NCI-H2081 treated with DMSO at 0.1 percent for 48 hours (cell line): ENCODE data around the gene LTBP2.
"Not testable (repeated sequence)": the region's sequence is repeated elsewhere in the genome, so short reads cannot be mapped to it uniquely, and the experiment has no call there.

Experiments
- DNase-seq: peaks from one replicate; lab custom pipeline; 2025; lab: John Stamatoyannopoulos, UW

The LTBP2 gene

DNA sequence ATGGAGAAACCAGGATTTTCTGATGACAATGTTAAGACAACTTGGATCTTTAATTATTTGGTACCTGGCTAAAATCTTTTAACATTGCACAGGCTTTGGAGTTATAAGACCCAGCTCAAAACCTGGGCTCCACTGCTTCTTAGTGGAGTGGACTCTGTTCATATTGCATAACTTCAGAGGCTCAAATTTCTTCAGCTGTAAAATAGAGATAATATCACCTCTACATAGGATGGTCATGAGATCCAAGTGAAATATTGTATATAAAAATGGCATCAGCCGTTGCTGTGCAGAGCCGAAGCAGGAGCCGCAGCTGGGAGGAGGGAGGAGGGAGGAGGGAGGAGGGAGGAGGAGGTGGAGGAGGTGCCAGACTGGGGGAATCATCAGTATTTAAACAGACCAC, 129.5 kb downstream of the LTBP2 start:
- DNase-seq, result no peak

GRCh38 chr14:74480046-74480445, 132.0 kb downstream of the LTBP2 start:
- DNase-seq, result no peak

DNA sequence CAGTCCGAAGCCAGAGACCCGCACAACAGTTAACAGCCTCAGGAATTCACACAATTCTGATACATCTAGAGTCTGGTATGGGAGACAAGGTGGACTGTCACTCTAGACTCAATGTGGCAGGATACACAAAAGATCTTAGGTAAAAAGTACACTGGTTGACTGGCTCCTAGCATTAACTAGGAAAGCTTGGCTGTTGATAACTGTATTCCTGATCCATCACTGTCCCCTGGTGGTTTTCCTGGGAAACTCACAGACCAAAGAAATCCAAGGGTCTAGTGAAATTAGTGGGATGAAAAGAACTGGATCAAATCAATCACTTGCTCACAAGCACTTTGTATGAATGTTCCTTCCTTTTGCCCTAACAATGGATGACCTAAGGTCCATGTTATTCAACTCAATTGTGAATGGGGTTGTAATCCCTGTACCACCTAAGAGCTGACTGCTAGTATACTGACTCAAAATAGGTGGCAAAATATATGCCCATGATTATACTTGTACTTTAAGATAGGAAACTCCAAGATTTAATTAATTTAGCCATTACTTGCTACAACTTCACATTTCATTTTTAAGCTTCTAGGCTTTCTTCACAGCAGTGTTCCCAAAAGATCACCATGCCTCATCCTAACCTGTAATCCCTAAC, 132.9 kb downstream of the LTBP2 start:
- DNase-seq, result no peak

GRCh38 chr14:74476607-74477006, 135.4 kb downstream of the LTBP2 start:
- no peak for DNase-seq

- no peak for DNase-seq
Observed at GRCh38 chr14:74476107-74476506, 135.9 kb downstream of the LTBP2 start.

GRCh38 chr14:74475678-74476077, 136.4 kb downstream of the LTBP2 start:
- no peak for DNase-seq

DNA sequence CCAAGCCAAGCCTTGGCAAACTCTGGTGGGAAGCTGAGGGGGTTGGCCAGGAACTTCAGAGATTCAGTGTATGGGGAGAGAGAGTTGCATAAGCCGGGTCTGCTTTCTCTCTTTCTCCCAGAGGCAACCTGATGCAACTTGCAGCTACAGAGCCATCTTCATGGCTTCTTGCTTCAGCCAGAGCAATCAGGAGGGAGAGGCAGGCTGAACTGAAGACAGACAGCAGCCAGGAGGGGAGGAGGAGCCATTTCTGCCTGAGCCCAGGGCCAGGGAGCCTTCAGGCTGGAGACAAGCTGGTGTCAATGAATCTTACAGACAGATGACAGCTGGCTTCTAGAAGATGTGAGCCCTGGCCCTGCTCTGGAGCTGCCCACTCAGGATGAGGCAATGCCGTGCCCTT, 137.7 kb downstream of the LTBP2 start:
- DNase-seq, result no peak

GRCh38 chr14:74472601-74473000, 139.4 kb downstream of the LTBP2 start:
- DNase-seq, result no peak

- DNase-seq, result no peak
Observed at GRCh38 chr14:74469548-74470518, 142.2 kb downstream of the LTBP2 start.

- DNase-seq, result no peak
Observed at GRCh38 chr14:74468513-74468912, 143.5 kb downstream of the LTBP2 start.

- no peak for DNase-seq
Observed at GRCh38 chr14:74465335-74465734, 146.7 kb downstream of the LTBP2 start.

DNA sequence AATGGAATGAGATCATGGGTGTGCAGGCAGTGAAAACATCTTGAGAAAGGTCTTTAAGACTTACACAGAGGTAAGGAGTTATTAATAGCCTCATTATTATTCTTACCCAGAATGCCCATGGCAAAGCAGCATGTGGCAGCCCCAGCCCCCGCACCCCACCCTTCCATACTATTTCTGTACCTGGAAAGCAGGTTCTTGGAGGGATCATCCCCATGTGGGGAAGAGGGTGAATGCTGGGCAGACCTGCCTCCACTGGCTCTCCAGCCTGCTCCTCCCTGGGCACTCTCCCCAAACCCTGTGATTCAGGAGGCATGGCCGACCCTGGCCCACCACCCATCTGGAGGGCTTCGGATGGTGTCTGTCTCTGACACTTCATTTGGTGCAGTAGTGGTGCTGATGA, 147.3 kb downstream of the LTBP2 start:
- no peak for DNase-seq

- no peak for DNase-seq
Observed at GRCh38 chr14:74463697-74464096, 148.3 kb downstream of the LTBP2 start.

GRCh38 chr14:74462993-74463392, 149.0 kb downstream of the LTBP2 start:
- no peak for DNase-seq

DNA sequence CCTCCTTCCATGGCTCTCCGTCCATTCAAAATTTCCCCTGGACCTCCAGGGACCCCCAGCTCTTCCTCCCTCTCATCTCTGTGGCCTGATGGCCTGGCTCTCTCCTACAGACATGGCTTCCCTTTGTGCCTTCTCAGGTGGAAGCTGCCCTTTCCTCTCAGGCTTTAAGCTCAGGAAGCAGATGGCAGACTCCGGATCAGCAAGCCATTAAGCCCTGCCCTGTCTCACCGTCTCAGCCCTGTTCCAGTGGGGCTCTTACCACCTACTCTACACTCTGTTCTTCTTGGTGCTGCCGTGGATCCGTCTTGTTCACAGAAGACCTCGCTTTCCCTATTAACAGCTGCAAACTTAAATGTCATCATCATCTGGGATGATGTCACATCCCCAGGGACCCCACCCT, 152.1 kb downstream of the LTBP2 start:
- DNase-seq, result no peak

DNA sequence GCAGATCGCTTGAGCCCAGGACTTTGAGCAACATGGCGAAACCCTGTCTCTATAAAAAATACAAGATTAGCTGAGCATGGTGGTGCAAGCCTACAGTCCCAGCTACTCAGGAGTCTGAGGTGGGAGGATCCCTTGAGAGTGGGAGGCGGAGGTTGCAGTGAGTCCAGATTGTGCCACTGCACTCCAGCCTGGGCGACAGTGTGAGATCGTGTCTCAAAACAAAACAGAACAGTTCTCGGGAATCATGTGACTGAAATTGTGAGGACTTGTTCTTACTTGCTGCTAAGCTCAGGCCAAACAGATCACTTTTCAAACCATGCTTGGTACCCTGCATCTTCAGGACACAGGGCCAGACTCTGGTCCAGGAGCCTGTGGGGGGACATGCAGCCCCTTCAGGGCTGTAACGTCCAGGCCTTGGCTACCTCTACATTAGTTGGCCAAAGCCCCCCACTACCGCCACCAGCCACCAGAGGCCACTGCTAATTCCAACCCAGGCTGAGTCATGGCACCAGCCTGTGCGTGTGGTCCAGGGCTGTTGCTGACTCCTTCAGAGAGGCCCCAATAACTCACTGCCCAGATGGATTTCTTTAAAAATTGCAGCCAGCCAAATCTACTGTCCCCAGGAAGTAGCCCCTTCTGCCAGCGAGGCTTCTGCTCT, 152.6 kb downstream of the LTBP2 start:
- no peak for DNase-seq

DNA sequence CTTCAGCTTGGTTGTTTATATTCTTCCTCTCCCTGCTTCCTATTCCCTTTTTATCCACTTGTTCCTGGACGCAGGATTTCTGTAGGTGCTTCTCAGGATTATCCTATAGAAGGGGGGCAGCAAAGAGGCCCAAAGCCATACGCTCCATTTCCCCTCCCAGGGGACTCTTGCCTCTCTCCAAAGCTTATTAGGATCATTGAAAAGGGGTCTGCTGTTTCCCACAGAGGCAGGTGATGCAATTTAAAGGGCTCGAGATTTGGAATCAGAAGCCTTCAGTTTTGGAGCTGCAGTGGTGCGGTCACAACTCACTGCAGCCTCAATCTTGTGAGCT, 154.5 kb downstream of the LTBP2 start:
- no peak for DNase-seq

- no peak for DNase-seq
Observed at GRCh38 chr14:74456684-74457564, 155.1 kb downstream of the LTBP2 start.

GRCh38 chr14:74454397-74454796, 157.6 kb downstream of the LTBP2 start:
- DNase-seq, result not testable (repeated sequence)
